ENCODE measurements around the gene CALU. TPM values are rescaled to one million over a fixed set of nuclear protein-coding genes. Genes with fewer than 3 reads are reported as not detected.

Gene CALU
- total and polyA plus RNA-seq, 10 of the 15 experiments (the other 5 are each of a cell fraction or from before 2014, with no cell fraction given), result 31.2 to 75.6 (median 42.1) TPM

- no peak overlapping the region for H3K9ac ChIP-seq (ENCODE audit: control insufficient read depth, insufficient read depth, low read length)
- no peak overlapping the region for H2AFZ ChIP-seq (ENCODE audit: control insufficient read depth, low read depth, low read length)
- no peaks in the 10 kb centered on the region for H3K9me3 ChIP-seq (replicated peaks; ENCODE audit: control insufficient read depth, insufficient read depth, low read length)
- intact Hi-C loops (cut with micrococcal nuclease; ENCODE audit: unreplicated experiment), result no loop called here
- CTCF ChIA-PET, result interaction anchor here (1.6 kb wide), 1 partner anchor 399 kb away, joined by 3 read pairs; no protein-coding TSS in a partner anchor
- SMC1A ChIA-PET (ENCODE audit: uncharacterized antibody, unreplicated experiment), result interaction anchor here (0.6 to 1.0 kb wide), 3 partner anchors 46 to 85 kb away, joined by 3 read pairs; partner anchors contain the start of genes ATP6V1F and CALU
- TF ChIP-seq RELA (IDR thresholded peaks at IDR 0.05; ENCODE audit: borderline replicate concordance, partially characterized antibody), result no peak
- no peak for TF ChIP-seq PRDM15 (CRISPR knock-in tag; IDR thresholded peaks at IDR 0.05)
- TF ChIP-seq RUNX3 (IDR thresholded peaks at IDR 0.05; ENCODE audit: low read length), result no peak
- TF ChIP-seq ZSCAN29 (IDR thresholded peaks at IDR 0.05), result no peak
- TF ChIP-seq MLLT1 (IDR thresholded peaks at IDR 0.05), result no peak
- TF ChIP-seq MTA2 (IDR thresholded peaks at IDR 0.05; ENCODE audit: low read depth), result no peak
- TF ChIP-seq ZBED1 (IDR thresholded peaks at IDR 0.05; ENCODE audit: borderline replicate concordance), result no peak
- TF ChIP-seq NRF1 (conservative IDR thresholded peaks at IDR 0.05; ENCODE audit: low read depth, low read length), result no peak
- no peak for TF ChIP-seq SMAD5 (IDR thresholded peaks at IDR 0.05; ENCODE audit: low read depth)
- TF ChIP-seq TARDBP (IDR thresholded peaks at IDR 0.05; ENCODE audit: borderline replicate concordance), result no peak
- TF ChIP-seq NFYB (IDR thresholded peaks at IDR 0.05; ENCODE audit: insufficient read depth, low read depth, low read length), result no peak
- TF ChIP-seq FOXK2 (IDR thresholded peaks at IDR 0.05), result no peak
- no peak for TF ChIP-seq CHD2 (IDR thresholded peaks at IDR 0.05; ENCODE audit: borderline replicate concordance, low read depth, low read length)
- TF ChIP-seq BCLAF1 (IDR thresholded peaks at IDR 0.05), result no peak
- TF ChIP-seq NR2C2 (IDR thresholded peaks at IDR 0.05; ENCODE audit: borderline replicate concordance, control insufficient read depth, insufficient read length, low read depth), result no peak
- TF ChIP-seq PAX8 (IDR thresholded peaks at IDR 0.05), result no peak
- no peak for TF ChIP-seq SUZ12 (IDR thresholded peaks at IDR 0.05; ENCODE audit: unreplicated experiment)
- TF ChIP-seq ZNF384 (IDR thresholded peaks at IDR 0.05; ENCODE audit: borderline replicate concordance, low read depth, low read length), result no peak
- RAD21 ChIA-PET (ENCODE audit: unreplicated experiment), result no interaction called here
- no peak overlapping the region for H3K4me3 ChIP-seq
- no TSS peak for BruUV-seq (replicated peaks)
- H3K27ac ChIP-seq (ENCODE audit: control insufficient read depth, insufficient read depth), result no peak overlapping the region
- H3K4me2 ChIP-seq (ENCODE audit: control insufficient read depth, insufficient read depth), result no peak overlapping the region
- H3K27me3 ChIP-seq (replicated peaks in 1 of 2; ENCODE audit: control insufficient read depth in 2 of 2, insufficient read depth in 2 of 2, low read length in 1 of 2), result peaks cover 2% of the 10 kb centered on the region in 2 experiments; a peak in 3 of 4 replicates
- H3K36me3 ChIP-seq (ENCODE audit: control insufficient read depth in 2 of 2, insufficient read depth in 2 of 2, low read length in 1 of 2), result no peaks in the 10 kb centered on the region
- in situ Hi-C loops (cut with MboI), result no loop called here
- no peaks in the 10 kb centered on the region for H3K79me2 ChIP-seq (ENCODE audit: control insufficient read depth, insufficient read depth, low read length)
- H3K4me1 ChIP-seq (ENCODE audit: control insufficient read depth, insufficient read depth, low read length), result peaks cover 3% of the 10 kb centered on the region; the same call in 1 of the 2 replicates
- POLR2A ChIA-PET, result no interaction called here
- ATAC-seq (no peak), DNase-seq (ENCODE audit: low read depth, low spot score) (no peak), FAIRE-seq (no peak)
- WGBS (ENCODE audit: insufficient coverage, insufficient replicate concordance, low lambda C conversion rate, missing lambda C conversion rate), result 64% methylated on average over 3 of the region's 3 CpGs
- no peaks in the 10 kb centered on the region for H4K20me1 ChIP-seq (ENCODE audit: control insufficient read depth, insufficient read depth)
Observed at GRCh38 chr7:128785738-128786137, 46.6 kb downstream of the CALU start.
